ENCODE data around the gene MEX3A. TPM values are rescaled to one million over a fixed set of nuclear protein-coding genes. Genes with fewer than 3 reads are reported as not detected.

The MEX3A gene
- total RNA-seq, 2 donors from 2014 or later: not detected

- DNase-seq (no peak), ATAC-seq (no peak)
- H3K27ac Mint-ChIP-seq: peak overlapping the region; percentile 100
- no peaks in the 10 kb centered on the region for H3K9me3 ChIP-seq (ENCODE audit: control insufficient read depth, low read length, poor library complexity, severe bottlenecking)
- H3K36me3 Mint-ChIP-seq (ENCODE audit: low read depth): peaks cover 5% of the 10 kb centered on the region
- H3K27me3 Mint-ChIP-seq: no peaks in the 10 kb centered on the region
- peak overlapping the region; percentile 93 for H3K4me3 Mint-ChIP-seq
- H3K4me1 Mint-ChIP-seq: peaks cover 37% of the 10 kb centered on the region
These were observed 32.8 kb upstream of the MEX3A start for GRCh38 chr1:156114919-156115513.

- Mint-ChIP-seq H3K4me3 (peak within 1 kb of the TSS; percentile 93), H3K4me1 (peaks cover 35% of the 10 kb centered on the region), H3K27me3 (no peaks in the 10 kb centered on the region), H3K36me3 (ENCODE audit: low read depth) (peaks cover 5% of the 10 kb centered on the region), H3K27ac (peak within 1 kb of the TSS; percentile 100)
- peak; percentile 82 for ATAC-seq
- H3K9me3 ChIP-seq (ENCODE audit: control insufficient read depth, low read length, poor library complexity, severe bottlenecking): no peaks in the 10 kb centered on the region
- DNase-seq: peak; percentile 74 to 84 (median 74)
These were observed 32.0 kb upstream of the MEX3A start, which contains the start of gene LMNA for GRCh38 chr1:156114101-156114918. Gene LMNA, plus strand, starts transcription at chr1:156114711. Its CDS starts 208 bp downstream, at chr1:156114919.

- ATAC-seq (no peak), DNase-seq (no peak)
- peaks cover 33% of the 10 kb centered on the region for H3K4me1 Mint-ChIP-seq
- peak overlapping the region; percentile 93 for H3K4me3 Mint-ChIP-seq
- peak overlapping the region; percentile 100 for H3K27ac Mint-ChIP-seq
- H3K36me3 Mint-ChIP-seq (ENCODE audit: low read depth): peaks cover 4% of the 10 kb centered on the region
- H3K27me3 Mint-ChIP-seq: no peaks in the 10 kb centered on the region
- H3K9me3 ChIP-seq (ENCODE audit: control insufficient read depth, low read length, poor library complexity, severe bottlenecking): no peaks in the 10 kb centered on the region
These were observed 31.2 kb upstream of the MEX3A start for GRCh38 chr1:156113282-156113950.

- DNase-seq: no peak
- Mint-ChIP-seq H3K27me3 (no peaks in the 10 kb centered on the region), H3K4me1 (peaks cover 28% of the 10 kb centered on the region), H3K36me3 (ENCODE audit: low read depth) (peaks cover 2% of the 10 kb centered on the region), H3K4me3 (no peak overlapping the region), H3K27ac (peak overlapping the region; percentile 100)
- no peaks in the 10 kb centered on the region for H3K9me3 ChIP-seq (ENCODE audit: control insufficient read depth, low read length, poor library complexity, severe bottlenecking)
- no peak for ATAC-seq
These were observed 30.2 kb upstream of the MEX3A start for GRCh38 chr1:156112276-156113137.

- no peak for ATAC-seq
- H3K4me1 Mint-ChIP-seq: peaks cover 29% of the 10 kb centered on the region
- no peak for DNase-seq
- no peaks in the 10 kb centered on the region for H3K9me3 ChIP-seq (ENCODE audit: control insufficient read depth, low read length, poor library complexity, severe bottlenecking)
- peaks cover 2% of the 10 kb centered on the region for H3K36me3 Mint-ChIP-seq (ENCODE audit: low read depth)
- peak overlapping the region; percentile 100 for H3K27ac Mint-ChIP-seq
- H3K27me3 Mint-ChIP-seq: no peaks in the 10 kb centered on the region
- no peak overlapping the region for H3K4me3 Mint-ChIP-seq
These were observed 29.2 kb upstream of the MEX3A start for GRCh38 chr1:156111355-156111962.

- no peak for ATAC-seq
- H3K27ac Mint-ChIP-seq: peak overlapping the region; percentile 100
- no peaks in the 10 kb centered on the region for H3K9me3 ChIP-seq (ENCODE audit: control insufficient read depth, low read length, poor library complexity, severe bottlenecking)
- H3K27me3 Mint-ChIP-seq: no peaks in the 10 kb centered on the region
- H3K4me1 Mint-ChIP-seq: peaks cover 27% of the 10 kb centered on the region
- DNase-seq: no peak
- H3K4me3 Mint-ChIP-seq: peak overlapping the region; percentile 19
- peaks cover 2% of the 10 kb centered on the region for H3K36me3 Mint-ChIP-seq (ENCODE audit: low read depth)
These were observed 28.0 kb upstream of the MEX3A start for GRCh38 chr1:156110252-156110651.

GRCh38 chr1:156108664-156109241 lies 26.5 kb upstream of the MEX3A start:
- H3K9me3 ChIP-seq (ENCODE audit: control insufficient read depth, low read length, poor library complexity, severe bottlenecking): no peaks in the 10 kb centered on the region
- no peak overlapping the region for H3K4me3 Mint-ChIP-seq
- peak overlapping the region; percentile 100 for H3K27ac Mint-ChIP-seq
- no peaks in the 10 kb centered on the region for H3K27me3 Mint-ChIP-seq
- H3K4me1 Mint-ChIP-seq: peaks cover 27% of the 10 kb centered on the region
- DNase-seq (no peak), ATAC-seq (no peak)
- no peaks in the 10 kb centered on the region for H3K36me3 Mint-ChIP-seq (ENCODE audit: low read depth)

- DNase-seq (no peak), ATAC-seq (no peak)
- no peaks in the 10 kb centered on the region for H3K27me3 Mint-ChIP-seq
- peak overlapping the region; percentile 100 for H3K27ac Mint-ChIP-seq
- no peaks in the 10 kb centered on the region for H3K36me3 Mint-ChIP-seq (ENCODE audit: low read depth)
- H3K4me1 Mint-ChIP-seq: peaks cover 30% of the 10 kb centered on the region
- no peak overlapping the region for H3K4me3 Mint-ChIP-seq
- H3K9me3 ChIP-seq (ENCODE audit: control insufficient read depth, low read length, poor library complexity, severe bottlenecking): no peaks in the 10 kb centered on the region
These were observed 25.8 kb upstream of the MEX3A start for GRCh38 chr1:156108057-156108456.

GRCh38 chr1:156106624-156107488 lies 24.6 kb upstream of the MEX3A start:
- no peaks in the 10 kb centered on the region for H3K36me3 Mint-ChIP-seq (ENCODE audit: low read depth)
- H3K4me3 Mint-ChIP-seq: peak overlapping the region; percentile 89
- H3K27me3 Mint-ChIP-seq: no peaks in the 10 kb centered on the region
- DNase-seq (no peak), ATAC-seq (no peak)
- no peaks in the 10 kb centered on the region for H3K9me3 ChIP-seq (ENCODE audit: control insufficient read depth, low read length, poor library complexity, severe bottlenecking)
- H3K4me1 Mint-ChIP-seq: peaks cover 33% of the 10 kb centered on the region
- peak overlapping the region; percentile 100 for H3K27ac Mint-ChIP-seq

GRCh38 chr1:156104861-156105832 lies 22.9 kb upstream of the MEX3A start:
- DNase-seq (no peak), ATAC-seq (no peak)
- peaks cover 40% of the 10 kb centered on the region for H3K4me1 Mint-ChIP-seq
- no peaks in the 10 kb centered on the region for H3K36me3 Mint-ChIP-seq (ENCODE audit: low read depth)
- H3K9me3 ChIP-seq (ENCODE audit: control insufficient read depth, low read length, poor library complexity, severe bottlenecking): no peaks in the 10 kb centered on the region
- no peaks in the 10 kb centered on the region for H3K27me3 Mint-ChIP-seq
- H3K4me3 Mint-ChIP-seq: peak overlapping the region; percentile 89
- H3K27ac Mint-ChIP-seq: peak overlapping the region; percentile 100

All from T-helper 17 cell (primary cell).